NB4 (cell line): ENCODE results near the gene ZNF763.
"Not testable (repeated sequence)": the region's sequence is repeated elsewhere in the genome, so short reads cannot be mapped to it uniquely, and the experiment has no call there.

Experiments
- DNase-seq: peaks from one replicate; pipeline ENCODE4 v3.0.0; 2010; ENCODE audit warnings: low read depth
- H3K4me3 ChIP-seq: one replicate; pipeline ENCODE4 v1.5.1; 2011; ENCODE audit warnings: mild to moderate bottlenecking, low read depth, low read length, moderate library complexity
- CTCF ChIP-seq: IDR thresholded peaks from one replicate; pipeline ENCODE4 v1.5.1; 2012; ENCODE audit warnings: low read depth, low read length
- MYC ChIP-seq: IDR thresholded peaks from 2 replicates; pipeline ENCODE4 v1.6.1; 2011; ENCODE audit warnings: low read depth, low read length
- POLR2A ChIP-seq: IDR thresholded peaks from 2 replicates; pipeline ENCODE4 v1.6.1; 2011; ENCODE audit warnings: mild to moderate bottlenecking; ENCODE audit not compliant: insufficient read length; ENCODE audit errors: extremely low read depth
- TF ChIP-seq, protein P1 (sequence below): IDR thresholded peaks from 2 replicates; pipeline ENCODE4 v1.6.1; 2011; ENCODE audit warnings: low read depth, low read length

The ZNF763 gene

DNA sequence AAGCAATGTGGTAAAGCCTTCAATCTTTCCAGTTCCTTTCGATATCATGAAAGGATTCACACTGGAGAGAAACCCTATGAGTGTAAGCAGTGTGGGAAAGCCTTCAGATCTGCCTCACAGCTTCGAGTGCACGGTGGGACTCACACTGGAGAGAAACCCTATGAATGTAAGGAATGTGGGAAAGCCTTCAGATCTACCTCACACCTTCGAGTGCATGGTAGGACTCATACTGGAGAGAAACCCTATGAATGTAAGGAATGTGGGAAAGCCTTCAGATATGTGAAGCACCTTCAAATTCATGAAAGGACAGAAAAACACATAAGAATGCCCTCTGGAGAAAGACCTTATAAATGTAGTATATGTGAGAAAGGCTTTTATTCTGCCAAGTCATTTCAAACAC lies 15.6 kb upstream of the ZNF763 start:
- DNase-seq = peak; percentile 23
- no peak for TF ChIP-seq MYC
- TF ChIP-seq POLR2A = no peak
- TF ChIP-seq CTCF = no peak
- TF ChIP-seq, protein P1, sequence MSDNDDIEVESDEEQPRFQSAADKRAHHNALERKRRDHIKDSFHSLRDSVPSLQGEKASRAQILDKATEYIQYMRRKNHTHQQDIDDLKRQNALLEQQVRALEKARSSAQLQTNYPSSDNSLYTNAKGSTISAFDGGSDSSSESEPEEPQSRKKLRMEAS = no peak
- H3K4me3 ChIP-seq = no peak overlapping the region

GRCh38 chr19:11949614-11950080 lies 15.2 kb upstream of the ZNF763 start:
- H3K4me3 ChIP-seq = not testable (repeated sequence)

GRCh38 chr19:11950312-11950711 lies 14.5 kb upstream of the ZNF763 start:
- TF ChIP-seq, protein P1 = no peak
- no peak for TF ChIP-seq MYC
- DNase-seq = no peak
- no peak overlapping the region for H3K4me3 ChIP-seq

More at GRCh38 chr19:11949614-11950080, 15.2 kb upstream of the ZNF763 start:
- not testable (repeated sequence) for DNase-seq

DNA sequence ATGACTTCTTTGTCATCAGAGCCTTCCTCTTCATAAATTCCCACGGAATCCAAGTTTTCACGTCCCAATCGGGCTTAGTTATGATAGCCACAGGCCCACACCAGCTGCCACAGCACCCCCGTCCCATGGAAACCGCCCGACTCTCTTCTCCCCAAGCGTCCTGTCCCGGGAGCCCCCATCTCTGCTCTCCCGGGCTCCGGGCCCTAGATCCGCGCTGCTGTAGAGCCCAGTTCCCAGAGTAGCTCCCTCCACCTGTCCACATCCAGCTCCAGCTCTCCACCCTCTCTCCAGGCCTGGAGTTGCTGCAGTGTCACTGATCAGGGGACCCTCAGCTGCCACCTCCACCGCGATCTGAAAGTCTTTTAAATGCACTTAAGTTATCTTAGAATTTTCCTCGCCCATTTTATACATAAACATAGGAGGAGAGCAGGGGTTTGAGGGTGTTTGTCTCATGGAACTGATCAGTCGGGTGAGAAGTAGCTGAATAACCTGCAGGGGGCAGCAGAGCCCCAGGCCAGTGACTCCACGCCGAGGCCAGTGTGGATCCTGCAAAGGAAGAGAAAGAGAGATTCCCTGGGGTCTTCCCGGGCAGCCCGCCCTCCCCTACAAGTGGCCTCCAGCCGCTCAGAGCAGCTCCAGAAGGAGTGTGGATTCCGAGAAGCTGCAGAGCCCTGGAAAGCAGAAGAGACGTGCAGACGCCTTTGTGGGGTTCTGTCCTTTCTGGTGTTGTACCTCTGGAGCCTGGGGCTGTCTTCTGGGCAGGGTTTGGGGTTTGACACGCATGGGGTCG lies 1.1 kb upstream of the ZNF763 start:
- DNase-seq = peak; percentile 84
- TF ChIP-seq CTCF = peak; percentile 67
- TF ChIP-seq, protein P1 = no peak
- no peak overlapping the region for H3K4me3 ChIP-seq

- peak overlapping the region; percentile 72 for H3K4me3 ChIP-seq
- no peak for DNase-seq
These were observed 363 bp upstream of the ZNF763 start for GRCh38 chr19:11964496-11964857.

GRCh38 chr19:11970174-11970573 lies 5.3 kb downstream of the ZNF763 start:
- TF ChIP-seq, protein P1 = no peak

More at GRCh38 chr19:11964496-11964857, 363 bp upstream of the ZNF763 start:
- TF ChIP-seq POLR2A (no peak), CTCF (no peak), MYC (no peak)
- TF ChIP-seq, protein P1 = no peak; the same call in 1 of the 2 replicates

DNA sequence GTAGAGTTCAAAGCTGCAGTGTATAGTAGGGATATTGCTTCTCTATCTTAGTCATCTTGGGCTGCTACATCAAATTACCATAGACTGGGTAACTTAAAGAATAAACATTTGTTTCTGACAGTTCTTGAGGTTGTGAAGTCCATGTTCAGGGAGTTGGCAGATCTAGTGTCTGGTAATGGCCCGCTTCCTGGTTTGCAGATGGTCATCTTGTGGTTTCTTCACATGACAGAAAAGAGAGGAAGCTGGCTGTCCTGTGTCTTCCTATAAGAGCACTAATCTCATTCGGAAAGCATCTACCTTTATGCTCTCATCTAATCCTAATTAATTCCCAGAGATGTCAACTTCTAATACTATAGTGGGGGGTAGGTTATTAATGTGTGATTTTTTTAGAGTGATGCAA lies 6.2 kb downstream of the ZNF763 start:
- peak; percentile 41 for DNase-seq
- H3K4me3 ChIP-seq = no peak overlapping the region
- TF ChIP-seq, protein P1 = no peak
- TF ChIP-seq CTCF (no peak), MYC (no peak), POLR2A (no peak)

More at GRCh38 chr19:11970174-11970573, 5.3 kb downstream of the ZNF763 start:
- H3K4me3 ChIP-seq = no peak overlapping the region
- DNase-seq = no peak
